ENCODE measurements around the gene TROAP. TPM values are rescaled to one million over a fixed set of nuclear protein-coding genes. Genes with fewer than 3 reads are reported as not detected.
A peak's percentile ranks its signal among the peaks of the same experiment; 100 is the strongest.

The TROAP gene
- total and polyA plus RNA-seq, 9 of the 15 experiments (the other 6 are each of a cell fraction or from before 2014, with no cell fraction given), result 46.4 to 171 (median 59.8) TPM

GRCh38 chr12:49322708-49323523 is at the start of gene TROAP (continued):
- no peak for TF ChIP-seq SPI1 (IDR thresholded peaks at IDR 0.05; ENCODE audit: borderline replicate concordance, low read depth, low read length)
- no peak for TF ChIP-seq ZNF143 (CRISPR knock-in tag; IDR thresholded peaks at IDR 0.05)
- no peak for TF ChIP-seq HNRNPL (IDR thresholded peaks at IDR 0.05; ENCODE audit: low read depth, low read length)
- TF ChIP-seq CAMTA2 (CRISPR knock-in tag; conservative IDR thresholded peaks at IDR 0.05), result no peak
- TF ChIP-seq NCOA2 (IDR thresholded peaks at IDR 0.05; ENCODE audit: partially characterized antibody in 2 of 2), result no peak
- no peak for TF ChIP-seq ZMIZ1 (IDR thresholded peaks at IDR 0.05; ENCODE audit: low read depth in 2 of 2, low read length in 2 of 2)
- peak; percentile 99 for TF ChIP-seq FOXM1 (IDR thresholded peaks at IDR 0.05; ENCODE audit: low read depth)
- peak; percentile 99 for TF ChIP-seq FOXM1 (CRISPR knock-in tag; IDR thresholded peaks at IDR 0.05; ENCODE audit: low read depth)
- no peak for TF ChIP-seq FOXK2 (conservative IDR thresholded peaks at IDR 0.05 in 1 of 2, IDR thresholded peaks at IDR 0.05 in 1 of 2; ENCODE audit: low read depth in 2 of 2)
- no peak for TF ChIP-seq E2F5 (CRISPR knock-in tag; IDR thresholded peaks at IDR 0.05)
- TF ChIP-seq CBFA2T3 (IDR thresholded peaks at IDR 0.05), result no peak
- TF ChIP-seq HDAC6 (IDR thresholded peaks at IDR 0.05; ENCODE audit: low read depth, low read length), result no peak
- no peak for TF ChIP-seq EP300 (IDR thresholded peaks at IDR 0.05; ENCODE audit: low read length)
- peak; percentile 16 for TF ChIP-seq CCNT2 (IDR thresholded peaks at IDR 0.05; ENCODE audit: borderline replicate concordance, extremely low read depth, insufficient read length, low read depth, low read length)
- peak; percentile 21; the same call in 1 of the 2 replicates for TF ChIP-seq ZBED1 (IDR thresholded peaks at IDR 0.05)
- no peak for TF ChIP-seq CTBP1 (IDR thresholded peaks at IDR 0.05; ENCODE audit: borderline replicate concordance)
- TF ChIP-seq IRF9 (tag; IDR thresholded peaks at IDR 0.05), result no peak
- TF ChIP-seq NR2F6 (CRISPR knock-in tag; IDR thresholded peaks at IDR 0.05), result no peak
- no peak for TF ChIP-seq KLF1 (tag; IDR thresholded peaks at IDR 0.05)
- TF ChIP-seq SMAD2 (IDR thresholded peaks at IDR 0.05; ENCODE audit: low read depth, low read length), result no peak
- TF ChIP-seq SRSF1 (IDR thresholded peaks at IDR 0.05; ENCODE audit: low read depth, low read length), result no peak
- peak; percentile 83 for TF ChIP-seq NFYB (IDR thresholded peaks at IDR 0.05; ENCODE audit: extremely low read depth, insufficient read length)
- no peak for TF ChIP-seq ELF2 (CRISPR knock-in tag; IDR thresholded peaks at IDR 0.05)
- TF ChIP-seq KHSRP (IDR thresholded peaks at IDR 0.05), result no peak
- TF ChIP-seq SRSF9 (IDR thresholded peaks at IDR 0.05; ENCODE audit: borderline replicate concordance, low read depth, low read length), result no peak
- 0 out of 2 replicates have a peak, but pooled peaks have one; percentile 14 for TF ChIP-seq ZNF76 (CRISPR knock-in tag; IDR thresholded peaks at IDR 0.05; ENCODE audit: borderline replicate concordance)

Measured in K562 (cell line).